OCI-LY7 (cell line): ENCODE measurements around the gene PTGDR. TPM values are rescaled to one million over a fixed set of nuclear protein-coding genes. Genes with fewer than 3 reads are reported as not detected.

ENCODE experiments used
- BruUV-seq: library from RNA; stranded (reverse); fragments of 400-500 nt; replicated peaks from 2 replicates; lab custom pipeline; 2021; lab: Mats Ljungman, UMichigan
- CTCF ChIA-PET: fragments of 300-600 bp; sonication (Branson Sonifier 250); formaldehyde crosslinking; loops from one replicate; lab custom pipeline; 2022; ENCODE audit warnings: antibody characterized with exemption; ENCODE audit not compliant: unreplicated experiment; lab: Charles Lee
- POLR2A ChIA-PET: fragments of 300-600 bp; sonication (Branson Sonifier 250); formaldehyde crosslinking; loops from one replicate; lab custom pipeline; 2022; ENCODE audit warnings: antibody characterized with exemption; lab: Charles Lee
- DNase-seq: peaks from one replicate; pipeline ENCODE4 v3.0.0-alpha.2; 2015; ENCODE audit warnings: low spot score
- H2AFZ ChIP-seq: fragments of 200-600 bp; sonication (generic), shearing (Covaris generic); 2 replicates; pipeline ENCODE4 v1.6.1; 2014; ENCODE audit warnings: mild to moderate bottlenecking, antibody characterized with exemption, low read length, moderate library complexity
- H3K27ac ChIP-seq: fragments of 200-600 bp; sonication (generic); 2 replicates; pipeline ENCODE4 v1.5.1; 2014; ENCODE audit warnings: mixed run types, low read depth, mild to moderate bottlenecking, moderate library complexity, low read length, inconsistent platforms; ENCODE audit not compliant: poor library complexity, severe bottlenecking
- H3K36me3 ChIP-seq: fragments of 200-600 bp; sonication (generic); 2 replicates; pipeline ENCODE4 v1.6.1; 2014; ENCODE audit warnings: mild to moderate bottlenecking, antibody characterized with exemption, low read length, moderate library complexity, mixed read lengths; ENCODE audit not compliant: insufficient read depth
- H3K4me1 ChIP-seq: fragments of 200-600 bp; sonication (generic); 2 replicates; pipeline ENCODE4 v1.5.1; 2014; ENCODE audit warnings: mild to moderate bottlenecking, low read length; ENCODE audit not compliant: insufficient read depth, poor library complexity, severe bottlenecking
- H3K4me2 ChIP-seq: fragments of 200-600 bp; sonication (generic); 2 replicates; pipeline ENCODE4 v1.6.1; 2014; ENCODE audit warnings: mild to moderate bottlenecking, low read length
- H3K4me3 ChIP-seq: fragments of 200-600 bp; sonication (generic); 2 replicates; pipeline ENCODE4 v1.5.1; 2014; ENCODE audit warnings: mild to moderate bottlenecking, low read depth, low read length; ENCODE audit not compliant: poor library complexity, severe bottlenecking
- H3K79me2 ChIP-seq: fragments of 200-600 bp; sonication (generic); 2 replicates; pipeline ENCODE4 v1.6.1; 2016; ENCODE audit warnings: low read depth, mild to moderate bottlenecking, low read length, moderate library complexity, mixed read lengths; ENCODE audit not compliant: insufficient read depth
- H3K9me2 ChIP-seq: fragments of 200-600 bp; sonication (generic); 2 replicates; pipeline ENCODE4 v1.6.1; 2016; ENCODE audit warnings: mild to moderate bottlenecking, low read length, mixed read lengths; ENCODE audit not compliant: insufficient read depth
- H3K9me3 ChIP-seq: fragments of 200-600 bp; sonication (generic); 2 replicates; pipeline ENCODE4 v1.6.1; 2014; ENCODE audit warnings: mild to moderate bottlenecking, mixed run types, low read length, mixed read lengths
- H4K20me1 ChIP-seq: fragments of 200-600 bp; sonication (generic); 2 replicates; pipeline ENCODE4 v1.6.1; 2014; ENCODE audit warnings: mild to moderate bottlenecking, antibody characterized with exemption, low read length, moderate library complexity, mixed read lengths; ENCODE audit not compliant: insufficient read depth
- EZH2phosphoT487 ChIP-seq: fragments of 200-600 bp; sonication (generic); IDR thresholded peaks from 2 replicates; pipeline ENCODE4 v1.6.1; 2018; ENCODE audit warnings: low read depth, borderline replicate concordance, mild to moderate bottlenecking, mixed run types, antibody characterized with exemption, low read length, moderate library complexity, mixed read lengths
- intact Hi-C: fragments of 100-400 bp; cut with micrococcal nuclease; formaldehyde crosslinking; loops from one replicate; pipeline ENCODE4 v1.10.0; 2022; ENCODE audit not compliant: unreplicated experiment
- total RNA-seq, 2 experiments: library from RNA; depleted of rRNA in 1 of 2; stranded (reverse); fragments of >200 nt in 1 of 2; shearing (Covaris generic) in 1 of 2; gene quantifications; 2 replicates each; pipeline ENCODE4 v1.2.3, GENCODE V29; 2014 to 2022
- TF ChIP-seq, protein P1 (sequence below): fragments of 200-600 bp; sonication (generic); conservative IDR thresholded peaks from 2 replicates; pipeline ENCODE4 v1.5.1; 2014; ENCODE audit warnings: mild to moderate bottlenecking, antibody characterized with exemption, low read length, moderate library complexity, mixed read lengths

PTGDR gene
- total RNA-seq, 2 experiments from 2014 or later: not detected

DNA sequence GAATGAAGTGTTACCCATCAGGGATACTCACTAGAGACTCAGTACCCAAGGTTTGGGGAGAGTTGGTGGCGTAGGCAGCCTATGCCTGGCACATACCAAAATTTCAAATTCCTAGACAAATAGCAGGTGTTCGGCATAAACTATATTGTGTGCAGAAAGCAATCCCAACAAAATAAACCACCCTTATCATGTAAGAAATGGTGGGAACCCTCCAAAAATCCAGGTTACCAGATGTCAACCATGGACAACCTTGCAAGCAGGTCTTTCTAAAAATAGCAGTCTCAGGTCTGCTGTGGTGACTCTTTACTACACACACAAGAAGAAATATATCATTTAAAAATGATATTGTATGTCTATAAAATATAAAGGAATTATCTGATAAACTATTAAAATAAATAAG is 28.9 kb downstream of the PTGDR start:
- no peak for TF ChIP-seq EZH2phosphoT487
- TF ChIP-seq, protein P1, sequence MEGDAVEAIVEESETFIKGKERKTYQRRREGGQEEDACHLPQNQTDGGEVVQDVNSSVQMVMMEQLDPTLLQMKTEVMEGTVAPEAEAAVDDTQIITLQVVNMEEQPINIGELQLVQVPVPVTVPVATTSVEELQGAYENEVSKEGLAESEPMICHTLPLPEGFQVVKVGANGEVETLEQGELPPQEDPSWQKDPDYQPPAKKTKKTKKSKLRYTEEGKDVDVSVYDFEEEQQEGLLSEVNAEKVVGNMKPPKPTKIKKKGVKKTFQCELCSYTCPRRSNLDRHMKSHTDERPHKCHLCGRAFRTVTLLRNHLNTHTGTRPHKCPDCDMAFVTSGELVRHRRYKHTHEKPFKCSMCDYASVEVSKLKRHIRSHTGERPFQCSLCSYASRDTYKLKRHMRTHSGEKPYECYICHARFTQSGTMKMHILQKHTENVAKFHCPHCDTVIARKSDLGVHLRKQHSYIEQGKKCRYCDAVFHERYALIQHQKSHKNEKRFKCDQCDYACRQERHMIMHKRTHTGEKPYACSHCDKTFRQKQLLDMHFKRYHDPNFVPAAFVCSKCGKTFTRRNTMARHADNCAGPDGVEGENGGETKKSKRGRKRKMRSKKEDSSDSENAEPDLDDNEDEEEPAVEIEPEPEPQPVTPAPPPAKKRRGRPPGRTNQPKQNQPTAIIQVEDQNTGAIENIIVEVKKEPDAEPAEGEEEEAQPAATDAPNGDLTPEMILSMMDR: no peak
- Histone ChIP-seq H3K4me2 (no peak overlapping the region), H3K27ac (no peak overlapping the region), H3K4me3 (no peak overlapping the region), H3K36me3 (no peaks in the 10 kb centered on the region), H3K79me2 (no peaks in the 10 kb centered on the region), H3K4me1 (no peaks in the 10 kb centered on the region), H3K9me3 (no peaks in the 10 kb centered on the region), H3K9me2 (no peaks in the 10 kb centered on the region), H4K20me1 (no peaks in the 10 kb centered on the region), H2AFZ (no peak overlapping the region)
- no peak for DNase-seq
- CTCF ChIA-PET: no interaction called here
- no TSS peak for BruUV-seq
- intact Hi-C loops: loop anchor here (5.0 kb wide), 1 partner anchor 176 kb away; no protein-coding TSS in a partner anchor
- POLR2A ChIA-PET: interaction anchor here (0.6 kb wide), 1 partner anchor 11 kb away, joined by 6 read pairs; no protein-coding TSS in a partner anchor

DNA sequence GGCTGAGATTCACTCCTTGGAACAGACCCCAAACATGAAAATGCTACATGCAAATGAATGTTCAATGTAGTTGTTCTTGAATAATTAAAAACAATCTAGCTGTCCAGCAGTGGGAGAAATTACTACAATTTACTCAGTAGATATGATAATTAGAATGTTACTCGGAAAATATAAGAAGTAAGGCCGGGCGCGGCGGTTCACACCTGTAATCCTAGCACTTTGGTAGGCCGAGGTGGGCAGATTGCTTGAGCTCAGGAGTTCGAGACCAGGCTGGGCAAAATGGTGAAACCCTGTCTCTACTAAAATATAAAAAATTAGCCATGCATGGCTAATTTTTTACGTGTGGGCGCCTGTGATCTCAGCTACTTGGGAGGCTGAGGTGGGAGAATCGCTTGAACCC is 31.3 kb downstream of the PTGDR start:
- intact Hi-C loops: loop anchor here (5.0 kb wide), 1 partner anchor 174 kb away; no protein-coding TSS in a partner anchor
- H3K4me2 ChIP-seq: no peak overlapping the region
- no peak for DNase-seq
- ChIA-PET POLR2A (no interaction called here), CTCF (no interaction called here)
- H3K27ac ChIP-seq: no peak overlapping the region
- no peaks in the 10 kb centered on the region for H3K79me2 ChIP-seq
- no peaks in the 10 kb centered on the region for H3K36me3 ChIP-seq
- H4K20me1 ChIP-seq: no peaks in the 10 kb centered on the region
- no TSS peak for BruUV-seq
- TF ChIP-seq, protein P1: no peak
- no peak for TF ChIP-seq EZH2phosphoT487
- H3K9me2 ChIP-seq: no peaks in the 10 kb centered on the region
- H3K9me3 ChIP-seq: no peaks in the 10 kb centered on the region
- no peak overlapping the region for H3K4me3 ChIP-seq
- H3K4me1 ChIP-seq: no peaks in the 10 kb centered on the region
- no peak overlapping the region for H2AFZ ChIP-seq

DNA sequence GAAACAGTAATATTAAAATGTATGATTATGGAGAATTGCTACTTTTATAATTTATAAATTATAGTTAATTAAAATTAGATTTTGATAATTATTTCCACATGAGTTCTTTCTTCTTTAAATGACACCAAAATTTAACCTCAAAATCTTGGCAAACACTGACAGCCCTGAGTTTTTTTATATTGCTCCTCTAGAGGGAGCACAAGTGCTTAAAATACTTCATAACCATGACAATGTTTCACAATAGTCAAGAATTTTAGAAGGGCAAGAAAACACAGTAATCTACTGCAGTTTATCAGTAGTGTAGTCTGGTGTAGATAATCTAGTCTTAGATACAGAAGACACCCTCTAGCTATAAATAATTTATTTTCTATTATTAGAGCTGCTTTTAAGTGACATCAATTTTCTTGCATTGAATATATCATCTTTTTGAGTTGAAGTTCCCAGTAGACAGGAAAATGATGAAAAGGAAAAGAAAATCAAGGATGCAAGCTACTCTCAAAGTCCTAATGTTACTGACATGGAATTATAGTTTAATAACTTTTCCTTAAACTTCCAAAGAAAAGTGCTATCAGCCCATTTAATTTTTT is 32.3 kb downstream of the PTGDR start:
- Histone ChIP-seq H3K9me3 (no peaks in the 10 kb centered on the region), H3K27ac (no peak overlapping the region), H3K4me3 (no peak overlapping the region), H3K4me2 (no peak overlapping the region), H3K9me2 (no peaks in the 10 kb centered on the region), H4K20me1 (no peaks in the 10 kb centered on the region), H3K4me1 (no peaks in the 10 kb centered on the region), H3K79me2 (no peaks in the 10 kb centered on the region), H2AFZ (no peak overlapping the region), H3K36me3 (no peaks in the 10 kb centered on the region)
- DNase-seq: peak; percentile 57
- TF ChIP-seq EZH2phosphoT487: no peak
- TF ChIP-seq, protein P1: peak; percentile 87
- BruUV-seq: no TSS peak
- ChIA-PET CTCF (no interaction called here), POLR2A (interaction anchor here (0.7 to 1.1 kb wide), 6 partner anchors 13 to 1098 kb away, joined by 3 to 7 read pairs (median 3); no protein-coding TSS in a partner anchor)
- intact Hi-C loops: loop anchor here (5.0 kb wide), 1 partner anchor 173 kb away; no protein-coding TSS in a partner anchor
